Measurements from ENCODE around the gene ACTR3C.

ACTR3C gene

DNA sequence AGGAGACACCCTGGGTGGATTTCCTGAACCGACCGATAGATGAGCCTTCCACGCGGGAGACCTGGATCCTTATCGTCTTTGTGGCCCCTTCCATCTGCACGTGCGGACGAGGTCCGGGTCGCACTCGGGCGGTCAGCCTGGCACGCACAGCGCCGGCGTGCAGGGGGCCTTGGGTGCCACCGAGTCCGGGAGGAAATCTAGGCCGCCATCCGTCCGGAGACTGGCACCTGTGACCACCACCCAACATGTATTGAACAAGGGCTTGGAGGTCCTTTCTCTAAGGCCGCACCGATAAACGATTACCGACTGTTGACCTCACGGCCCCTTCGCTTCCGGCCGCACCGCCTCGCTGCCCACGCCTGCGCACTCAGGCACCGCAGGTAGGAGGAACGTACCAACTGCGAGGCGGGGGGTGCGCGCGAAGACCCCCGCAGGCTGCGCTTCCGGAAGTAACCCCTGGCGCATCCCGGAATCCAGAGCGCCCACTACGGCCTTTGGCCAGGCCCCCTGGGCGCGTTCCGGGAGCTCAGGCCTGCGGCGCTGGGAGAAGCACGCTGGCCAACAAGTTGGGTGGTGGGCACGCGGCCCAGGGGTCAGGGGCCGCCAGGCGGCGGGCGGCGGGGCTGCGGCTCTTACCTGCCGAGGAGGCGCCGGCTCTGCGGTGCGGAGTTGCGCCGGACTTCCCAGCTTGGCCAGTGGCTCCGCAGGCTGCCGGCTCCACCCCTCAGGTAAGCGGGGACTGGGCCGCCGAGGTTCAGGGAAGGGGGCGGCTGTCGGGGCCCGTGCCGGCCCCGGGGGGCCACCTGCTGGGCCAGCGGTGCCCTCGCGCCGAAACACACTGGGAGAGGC is at the start of gene ACTR3C, which contains the start of gene LRRC61:
TSS of gene ACTR3C (minus strand) at position 713 of the 849 bp plus-strand sequence. CDS start 28,249 bp downstream, outside the sequence.
TSS of gene LRRC61 (plus strand) at position 523 of the 849 bp plus-strand sequence. CDS start 13,507 bp downstream, outside the sequence.
- peak within 1 kb of the TSS; percentile 98 for H3K4me3 ChIP-seq (ENCODE audit: low read depth, low read length)
- TF ChIP-seq, protein P1, sequence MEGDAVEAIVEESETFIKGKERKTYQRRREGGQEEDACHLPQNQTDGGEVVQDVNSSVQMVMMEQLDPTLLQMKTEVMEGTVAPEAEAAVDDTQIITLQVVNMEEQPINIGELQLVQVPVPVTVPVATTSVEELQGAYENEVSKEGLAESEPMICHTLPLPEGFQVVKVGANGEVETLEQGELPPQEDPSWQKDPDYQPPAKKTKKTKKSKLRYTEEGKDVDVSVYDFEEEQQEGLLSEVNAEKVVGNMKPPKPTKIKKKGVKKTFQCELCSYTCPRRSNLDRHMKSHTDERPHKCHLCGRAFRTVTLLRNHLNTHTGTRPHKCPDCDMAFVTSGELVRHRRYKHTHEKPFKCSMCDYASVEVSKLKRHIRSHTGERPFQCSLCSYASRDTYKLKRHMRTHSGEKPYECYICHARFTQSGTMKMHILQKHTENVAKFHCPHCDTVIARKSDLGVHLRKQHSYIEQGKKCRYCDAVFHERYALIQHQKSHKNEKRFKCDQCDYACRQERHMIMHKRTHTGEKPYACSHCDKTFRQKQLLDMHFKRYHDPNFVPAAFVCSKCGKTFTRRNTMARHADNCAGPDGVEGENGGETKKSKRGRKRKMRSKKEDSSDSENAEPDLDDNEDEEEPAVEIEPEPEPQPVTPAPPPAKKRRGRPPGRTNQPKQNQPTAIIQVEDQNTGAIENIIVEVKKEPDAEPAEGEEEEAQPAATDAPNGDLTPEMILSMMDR (IDR thresholded peaks at IDR 0.05; ENCODE audit: borderline replicate concordance, insufficient read depth, low read depth, low read length) = peak; percentile 33; the same call in 1 of the 2 replicates

DNA sequence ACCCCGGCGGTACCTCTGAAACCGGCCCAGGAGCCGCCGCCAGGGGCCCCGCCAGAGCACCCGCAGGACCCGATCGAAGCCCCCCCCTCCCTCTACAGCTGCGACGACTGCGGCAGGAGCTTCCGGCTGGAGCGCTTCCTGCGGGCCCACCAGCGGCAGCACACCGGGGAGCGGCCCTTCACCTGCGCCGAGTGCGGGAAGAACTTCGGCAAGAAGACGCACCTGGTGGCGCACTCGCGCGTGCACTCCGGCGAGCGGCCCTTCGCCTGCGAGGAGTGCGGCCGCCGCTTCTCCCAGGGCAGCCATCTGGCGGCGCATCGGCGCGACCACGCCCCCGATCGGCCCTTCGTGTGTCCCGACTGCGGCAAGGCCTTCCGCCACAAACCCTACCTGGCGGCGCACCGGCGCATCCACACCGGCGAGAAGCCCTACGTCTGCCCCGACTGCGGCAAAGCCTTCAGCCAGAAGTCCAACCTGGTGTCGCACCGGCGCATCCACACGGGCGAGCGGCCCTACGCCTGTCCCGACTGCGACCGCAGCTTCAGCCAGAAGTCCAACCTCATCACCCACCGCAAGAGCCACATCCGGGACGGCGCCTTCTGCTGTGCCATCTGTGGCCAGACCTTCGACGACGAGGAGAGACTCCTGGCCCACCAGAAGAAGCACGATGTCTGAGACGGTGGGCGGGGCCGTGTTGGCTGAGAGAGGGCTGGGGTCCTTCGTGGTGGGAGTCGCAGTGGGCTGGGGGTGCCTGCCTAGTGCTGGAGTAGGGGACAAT is 49.1 kb upstream of the ACTR3C start:
- no peak overlapping the region for H3K4me3 ChIP-seq (ENCODE audit: low read depth, low read length)
- TF ChIP-seq, protein P1 (IDR thresholded peaks at IDR 0.05; ENCODE audit: borderline replicate concordance, insufficient read depth, low read depth, low read length) = no peak

DNA sequence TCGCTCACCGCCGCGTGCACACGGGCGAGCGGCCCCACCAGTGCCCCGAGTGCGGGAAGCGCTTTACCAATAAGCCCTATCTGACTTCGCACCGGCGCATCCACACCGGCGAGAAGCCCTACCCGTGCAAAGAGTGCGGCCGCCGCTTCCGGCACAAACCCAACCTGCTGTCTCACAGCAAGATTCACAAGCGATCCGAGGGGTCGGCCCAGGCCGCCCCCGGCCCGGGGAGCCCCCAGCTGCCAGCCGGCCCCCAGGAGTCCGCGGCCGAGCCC is 48.6 kb upstream of the ACTR3C start:
- TF ChIP-seq, protein P1 (IDR thresholded peaks at IDR 0.05; ENCODE audit: borderline replicate concordance, insufficient read depth, low read depth, low read length) = no peak
- no peak overlapping the region for H3K4me3 ChIP-seq (ENCODE audit: low read depth, low read length)

DNA sequence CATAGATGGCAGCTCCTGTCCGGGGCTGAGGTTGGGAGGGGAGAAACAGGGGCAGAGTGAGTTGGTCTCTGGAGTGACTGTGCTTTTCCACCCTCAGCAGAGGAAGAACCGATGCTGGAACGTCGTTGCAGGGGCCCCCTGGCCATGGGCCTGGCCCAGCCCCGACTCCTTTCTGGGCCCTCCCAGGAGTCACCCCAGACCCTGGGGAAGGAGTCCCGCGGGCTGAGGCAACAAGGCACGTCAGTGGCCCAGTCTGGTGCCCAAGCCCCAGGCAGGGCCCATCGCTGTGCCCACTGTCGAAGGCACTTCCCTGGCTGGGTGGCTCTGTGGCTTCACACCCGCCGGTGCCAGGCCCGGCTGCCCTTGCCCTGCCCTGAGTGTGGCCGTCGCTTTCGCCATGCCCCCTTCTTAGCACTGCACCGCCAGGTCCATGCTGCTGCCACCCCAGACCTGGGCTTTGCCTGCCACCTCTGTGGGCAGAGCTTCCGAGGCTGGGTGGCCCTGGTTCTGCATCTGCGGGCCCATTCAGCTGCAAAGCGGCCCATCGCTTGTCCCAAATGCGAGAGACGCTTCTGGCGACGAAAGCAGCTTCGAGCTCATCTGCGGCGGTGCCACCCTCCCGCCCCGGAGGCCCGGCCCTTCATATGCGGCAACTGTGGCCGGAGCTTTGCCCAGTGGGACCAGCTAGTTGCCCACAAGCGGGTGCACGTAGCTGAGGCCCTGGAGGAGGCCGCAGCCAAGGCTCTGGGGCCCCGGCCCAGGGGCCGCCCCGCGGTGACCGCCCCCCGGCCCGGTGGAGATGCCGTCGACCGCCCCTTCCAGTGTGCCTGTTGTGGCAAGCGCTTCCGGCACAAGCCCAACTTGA is 48.0 kb upstream of the ACTR3C start:
- TF ChIP-seq, protein P1 (IDR thresholded peaks at IDR 0.05; ENCODE audit: borderline replicate concordance, insufficient read depth, low read depth, low read length) = no peak
- no peak overlapping the region for H3K4me3 ChIP-seq (ENCODE audit: low read depth, low read length)

DNA sequence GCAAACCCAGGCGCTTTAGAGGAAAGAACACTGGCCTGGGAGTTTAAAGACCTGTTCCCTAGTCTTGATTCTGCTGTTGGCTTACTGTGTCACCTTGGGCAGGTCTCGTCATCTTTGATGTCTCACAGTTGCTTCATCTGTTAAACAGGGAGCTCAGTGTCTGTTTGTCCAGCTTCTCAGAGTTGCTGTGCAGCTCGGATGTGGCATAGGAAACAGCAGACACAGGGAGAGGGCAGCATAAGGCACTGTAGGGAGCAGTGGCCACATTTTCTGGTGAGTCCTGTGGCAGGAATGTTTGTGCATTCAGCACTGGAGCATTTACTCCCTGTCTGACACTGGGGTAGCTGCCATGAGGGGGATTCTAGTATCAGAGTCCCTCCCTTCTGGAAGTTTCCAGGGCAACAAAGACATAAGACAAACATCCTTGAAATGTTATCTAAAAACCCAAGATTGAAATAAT is 47.3 kb upstream of the ACTR3C start:
- H3K4me3 ChIP-seq (ENCODE audit: low read depth, low read length) = peak overlapping the region; percentile 95

More for the DNA sequence above, 47.3 kb upstream of the ACTR3C start:
- TF ChIP-seq, protein P1 (IDR thresholded peaks at IDR 0.05; ENCODE audit: borderline replicate concordance, insufficient read depth, low read depth, low read length) = no peak
